H9 (cell line): Measurements from ENCODE around the gene REC114. TPM values are rescaled to one million over a fixed set of nuclear protein-coding genes. Genes with fewer than 3 reads are reported as not detected.

Experiments used
- DNase-seq: peaks from one replicate; pipeline ENCODE4 v3.0.0-alpha.2; 2017
- H2AFZ ChIP-seq: one replicate; pipeline ENCODE4 v1.6.1; 2013; ENCODE audit warnings: mild to moderate bottlenecking, low read length, control low read depth, moderate library complexity
- H2AK5ac ChIP-seq: 2 replicates; pipeline ENCODE4 v1.6.1; 2013; ENCODE audit warnings: low read length, control low read depth, mixed read lengths; ENCODE audit not compliant: insufficient read length
- H2BK120ac ChIP-seq: one replicate; pipeline ENCODE4 v1.6.1; 2013; ENCODE audit warnings: low read depth, mild to moderate bottlenecking, low read length, control low read depth, inconsistent platforms; ENCODE audit not compliant: poor library complexity, severe bottlenecking
- H2BK12ac ChIP-seq: 2 replicates; pipeline ENCODE4 v1.6.1; 2013; ENCODE audit warnings: low read length, control low read depth, mixed read lengths, low read depth; ENCODE audit not compliant: insufficient read length
- H2BK15ac ChIP-seq: 2 replicates; pipeline ENCODE4 v1.6.1; 2013; ENCODE audit warnings: low read depth, low read length, control low read depth
- H2BK20ac ChIP-seq: one replicate; pipeline ENCODE4 v1.6.1; 2013; ENCODE audit warnings: low read depth, mild to moderate bottlenecking, low read length, control low read depth, inconsistent platforms; ENCODE audit not compliant: poor library complexity, severe bottlenecking
- H2BK5ac ChIP-seq: 2 replicates; pipeline ENCODE4 v1.6.1; 2013; ENCODE audit warnings: low read length, control low read depth, mixed read lengths; ENCODE audit not compliant: insufficient read length
- H3K14ac ChIP-seq: 2 replicates; pipeline ENCODE4 v1.6.1; 2013; ENCODE audit warnings: low read length, control low read depth; ENCODE audit not compliant: insufficient read depth
- H3K18ac ChIP-seq: 2 replicates; pipeline ENCODE4 v1.6.1; 2013; ENCODE audit warnings: low read depth, mild to moderate bottlenecking, mixed read lengths, low read length, control low read depth; ENCODE audit not compliant: insufficient read length
- H3K23ac ChIP-seq: 2 replicates; pipeline ENCODE4 v1.6.1; 2013; ENCODE audit warnings: low read length, control low read depth, mixed read lengths, low read depth; ENCODE audit not compliant: insufficient read length
- H3K23me2 ChIP-seq: 2 replicates; pipeline ENCODE4 v1.6.1; 2013; ENCODE audit warnings: low read depth, mild to moderate bottlenecking, mixed read lengths, low read length, control low read depth; ENCODE audit not compliant: insufficient read length, poor library complexity, severe bottlenecking
- H3K27ac ChIP-seq: 2 replicates; pipeline ENCODE4 v1.5.1; 2013; ENCODE audit warnings: low read length, control low read depth, mixed read lengths, low read depth; ENCODE audit not compliant: insufficient read length
- H3K27me3 ChIP-seq: 2 replicates; pipeline ENCODE4 v1.6.1; 2013; ENCODE audit warnings: low read length, control low read depth, inconsistent platforms; ENCODE audit not compliant: insufficient read depth
- H3K4ac ChIP-seq: 2 replicates; pipeline ENCODE4 v1.6.1; 2013; ENCODE audit warnings: low read depth, mild to moderate bottlenecking, control low read depth, inconsistent platforms, low read length, moderate library complexity
- H3K4me1 ChIP-seq: 2 replicates; pipeline ENCODE4 v1.6.1; 2013; ENCODE audit warnings: low read length, control low read depth, inconsistent platforms; ENCODE audit not compliant: insufficient read depth
- H3K4me2 ChIP-seq: 2 replicates; pipeline ENCODE4 v1.6.1; 2013; ENCODE audit warnings: low read length, control low read depth, mixed read lengths; ENCODE audit not compliant: insufficient read length, insufficient read depth
- H3K56ac ChIP-seq: 2 replicates; pipeline ENCODE4 v1.6.1; 2013; ENCODE audit warnings: low read depth, mild to moderate bottlenecking, mixed read lengths, low read length, control low read depth; ENCODE audit not compliant: insufficient read length
- H3K79me1 ChIP-seq: 2 replicates; pipeline ENCODE4 v1.6.1; 2013; ENCODE audit warnings: low read depth, mild to moderate bottlenecking, moderate library complexity, low read length, control low read depth, inconsistent platforms; ENCODE audit not compliant: insufficient read depth, poor library complexity, severe bottlenecking
- H3K79me2 ChIP-seq: 2 replicates; pipeline ENCODE4 v1.6.1; 2013; ENCODE audit warnings: low read length, control low read depth, inconsistent platforms; ENCODE audit not compliant: insufficient read depth
- H3K9ac ChIP-seq: 2 replicates; pipeline ENCODE4 v1.6.1; 2013; ENCODE audit warnings: low read length, control low read depth, mixed read lengths; ENCODE audit not compliant: insufficient read length; ENCODE audit errors: extremely low read depth
- H3K9me3 ChIP-seq: one replicate; pipeline ENCODE4 v1.6.1; 2013; ENCODE audit warnings: low read depth, low read length, inconsistent platforms; ENCODE audit not compliant: control insufficient read depth
- H3T11ph ChIP-seq: one replicate; pipeline ENCODE4 v1.6.1; 2013; ENCODE audit warnings: mild to moderate bottlenecking, low read length, control low read depth, inconsistent platforms
- H4K20me1 ChIP-seq: one replicate; pipeline ENCODE4 v1.6.1; 2013; ENCODE audit not compliant: control insufficient read depth, insufficient read length, insufficient read depth
- H4K5ac ChIP-seq: 2 replicates; pipeline ENCODE4 v1.6.1; 2013; ENCODE audit warnings: low read depth, mild to moderate bottlenecking, mixed read lengths, low read length, control low read depth; ENCODE audit not compliant: insufficient read length
- H4K8ac ChIP-seq: replicated peaks from 2 replicates; pipeline ENCODE4 v1.6.1; 2013; ENCODE audit warnings: low read length, control low read depth, mixed read lengths, low read depth; ENCODE audit not compliant: insufficient read length
- H4K91ac ChIP-seq: 2 replicates; pipeline ENCODE4 v1.6.1; 2013; ENCODE audit warnings: low read depth, mild to moderate bottlenecking, moderate library complexity, mixed read lengths, low read length, control low read depth; ENCODE audit not compliant: insufficient read length
- H3K27ac Mint-ChIP-seq, 3 experiments: 2 replicates in 2 of 3; 3 replicates in 1 of 3; pipeline ENCODE4 v1.8.0; 2020 to 2021; ENCODE audit warnings: mixed read lengths in 3 of 3, mild to moderate bottlenecking in 1 of 3, moderate library complexity in 1 of 3
- H3K27me3 Mint-ChIP-seq: 2 replicates; pipeline ENCODE4 v1.8.0; 2021; ENCODE audit warnings: low read depth, mild to moderate bottlenecking, moderate library complexity, mixed read lengths
- H3K36me3 Mint-ChIP-seq, 3 experiments: 2 replicates in 2 of 3; 3 replicates in 1 of 3; pipeline ENCODE4 v1.8.0; 2020 to 2021; ENCODE audit warnings: low read depth in 3 of 3, mixed read lengths in 3 of 3; ENCODE audit not compliant: insufficient read depth in 1 of 3
- H3K4me1 Mint-ChIP-seq, 2 experiments: 2 replicates each; pipeline ENCODE4 v1.8.0; 2020; ENCODE audit warnings: mixed read lengths in 2 of 2
- H3K4me3 Mint-ChIP-seq, 2 experiments: 2 replicates in 1 of 2; 3 replicates in 1 of 2; pipeline ENCODE4 v1.8.0; 2020 to 2021; ENCODE audit warnings: mild to moderate bottlenecking in 2 of 2, mixed read lengths in 2 of 2, moderate library complexity in 1 of 2
- H3K9me3 Mint-ChIP-seq, 2 experiments: 2 replicates in 1 of 2; 3 replicates in 1 of 2; pipeline ENCODE4 v1.8.0; 2020; ENCODE audit warnings: mild to moderate bottlenecking in 2 of 2, mixed read lengths in 2 of 2, moderate library complexity in 1 of 2
- CTCF ChIP-seq: fragments of 200-600 bp; sonication (generic); conservative IDR thresholded peaks from 3 replicates; pipeline ENCODE4 v1.8.0; 2021; ENCODE audit warnings: antibody characterized with exemption, mild to moderate bottlenecking
- WGBS: extraction: QIAGEN DNeasy Blood & Tissue Kit; methylation state at CpG from one replicate; pipeline ENCODE4 v1.1.7; 2013; ENCODE audit warnings: missing lambda C conversion rate, low lambda C conversion rate, mixed read lengths; ENCODE audit not compliant: insufficient read length; ENCODE audit errors: extremely low coverage; 5-methylcytosine and 5-hydroxymethylcytosine counted together
- total RNA-seq: library from RNA; stranded (reverse); gene quantifications from 2 replicates; pipeline ENCODE4 v1.2.1, GENCODE V29; 2021

Gene REC114
- total RNA-seq, 1 experiment from 2014 or later, result not detected

- H2BK12ac ChIP-seq, result no peak overlapping the region
These were observed 95.7 kb downstream of the REC114 start for GRCh38 chr15:73538563-73539211.

More at GRCh38 chr15:73538563-73539211, 95.7 kb downstream of the REC114 start:
- H3K4me1 ChIP-seq, result no peaks in the 10 kb centered on the region
- H3K56ac ChIP-seq, result no peak overlapping the region
- no peak for TF ChIP-seq CTCF
- H3K9ac ChIP-seq, result no peak overlapping the region
- Mint-ChIP-seq H3K4me3 (no peak overlapping the region), H3K9me3 (no peaks in the 10 kb centered on the region), H3K36me3 (no peaks in the 10 kb centered on the region), H3K27ac (no peak overlapping the region), H3K27me3 (no peaks in the 10 kb centered on the region), H3K4me1 (no peaks in the 10 kb centered on the region)
- no peak overlapping the region for H3K27ac ChIP-seq
- H3T11ph ChIP-seq, result no peak overlapping the region
- H3K79me1 ChIP-seq, result no peaks in the 10 kb centered on the region
- no peak for DNase-seq
- H4K91ac ChIP-seq, result no peak overlapping the region
- H2BK15ac ChIP-seq, result no peak overlapping the region
- no peaks in the 10 kb centered on the region for H3K9me3 ChIP-seq
- no CpG with 5 or more reads among the region's 10 CpGs for WGBS
- no peak overlapping the region for H3K4ac ChIP-seq
- no peak overlapping the region for H3K18ac ChIP-seq
- no peak overlapping the region for H3K4me2 ChIP-seq
- H2BK5ac ChIP-seq, result no peak overlapping the region
- H3K27me3 ChIP-seq, result no peaks in the 10 kb centered on the region
- no peak overlapping the region for H3K23ac ChIP-seq
- H4K20me1 ChIP-seq, result no peaks in the 10 kb centered on the region
- H4K8ac ChIP-seq, result no peak overlapping the region
- no peak overlapping the region for H4K5ac ChIP-seq
- no peak overlapping the region for H2AFZ ChIP-seq
- H3K23me2 ChIP-seq, result no peaks in the 10 kb centered on the region
- no peak overlapping the region for H2BK20ac ChIP-seq
- no peak overlapping the region for H2AK5ac ChIP-seq
- no peak overlapping the region for H2BK120ac ChIP-seq
- H3K79me2 ChIP-seq, result no peaks in the 10 kb centered on the region
- H3K14ac ChIP-seq, result no peak overlapping the region
